ENCODE measurements around the gene NDUFS8. TPM values are rescaled to one million over a fixed set of nuclear protein-coding genes. Genes with fewer than 3 reads are reported as not detected.

The NDUFS8 gene
- total and polyA plus RNA-seq, 2 of the 13 experiments (the other 11 are each of a cell fraction or from before 2014, with no cell fraction given) = 96.7 to 158 TPM

GRCh38 chr11:68016161-68016903 is 14.1 kb upstream of the NDUFS8 start (continued):
- TF ChIP-seq ZBTB44 (CRISPR knock-in tag; IDR thresholded peaks at IDR 0.05) (no peak), ZNF264 (CRISPR knock-in tag; IDR thresholded peaks at IDR 0.05) (no peak), SMAD9 (CRISPR knock-in tag; IDR thresholded peaks at IDR 0.05) (no peak), TOPORS (CRISPR knock-in tag; IDR thresholded peaks at IDR 0.05) (no peak), ZNF460 (CRISPR knock-in tag; IDR thresholded peaks at IDR 0.05; ENCODE audit: borderline replicate concordance) (no peak), KAT8 (CRISPR knock-in tag; IDR thresholded peaks at IDR 0.05) (no peak), ZNF354B (CRISPR knock-in tag; IDR thresholded peaks at IDR 0.05) (no peak), CHD4 (IDR thresholded peaks at IDR 0.05; ENCODE audit: borderline replicate concordance, low read length) (0 out of 2 replicates have a peak, but pooled peaks have one; percentile 39)
- TF ChIP-seq, protein P1, sequence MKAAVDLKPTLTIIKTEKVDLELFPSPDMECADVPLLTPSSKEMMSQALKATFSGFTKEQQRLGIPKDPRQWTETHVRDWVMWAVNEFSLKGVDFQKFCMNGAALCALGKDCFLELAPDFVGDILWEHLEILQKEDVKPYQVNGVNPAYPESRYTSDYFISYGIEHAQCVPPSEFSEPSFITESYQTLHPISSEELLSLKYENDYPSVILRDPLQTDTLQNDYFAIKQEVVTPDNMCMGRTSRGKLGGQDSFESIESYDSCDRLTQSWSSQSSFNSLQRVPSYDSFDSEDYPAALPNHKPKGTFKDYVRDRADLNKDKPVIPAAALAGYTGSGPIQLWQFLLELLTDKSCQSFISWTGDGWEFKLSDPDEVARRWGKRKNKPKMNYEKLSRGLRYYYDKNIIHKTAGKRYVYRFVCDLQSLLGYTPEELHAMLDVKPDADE (CRISPR knock-in tag; IDR thresholded peaks at IDR 0.05) = 0 out of 2 replicates have a peak, but pooled peaks have one; percentile 26
